NOMO-1 (cell line): ENCODE data around the gene SCN5A.

Experiments
- DNase-seq, 2 experiments: peaks; one replicate each; lab custom pipeline; 2025; ENCODE audit not compliant: unreplicated experiment in 2 of 2; lab: John Stamatoyannopoulos, UW

The SCN5A gene

GRCh38 chr3:38603731-38604131 lies 45.8 kb downstream of the SCN5A start:
- DNase-seq: no peak

GRCh38 chr3:38602576-38603250 lies 46.8 kb downstream of the SCN5A start:
- no peak for DNase-seq

GRCh38 chr3:38601956-38602550 lies 47.4 kb downstream of the SCN5A start:
- no peak for DNase-seq

DNA sequence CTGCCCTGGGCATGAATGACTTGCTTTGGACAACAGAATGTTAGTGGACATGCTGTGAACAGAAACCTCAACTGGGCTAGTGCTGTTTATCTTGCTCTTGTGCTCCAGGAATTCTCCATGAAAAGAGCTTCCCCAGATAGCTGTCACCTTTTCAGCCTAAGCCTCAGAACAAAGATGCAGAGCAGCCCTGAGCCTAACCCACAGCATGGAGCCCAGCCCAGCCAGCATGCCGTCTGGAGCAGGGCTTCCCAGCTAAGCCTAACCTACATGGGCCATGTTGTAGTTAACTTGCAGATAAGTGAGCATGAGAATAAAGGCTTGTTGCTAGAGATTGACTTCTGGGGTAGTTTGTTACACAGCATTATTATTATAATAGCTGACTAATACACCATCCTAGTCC lies 48.9 kb downstream of the SCN5A start:
- DNase-seq: no peak

- no peak for DNase-seq
Observed at GRCh38 chr3:38599886-38600285, 49.6 kb downstream of the SCN5A start.

DNA sequence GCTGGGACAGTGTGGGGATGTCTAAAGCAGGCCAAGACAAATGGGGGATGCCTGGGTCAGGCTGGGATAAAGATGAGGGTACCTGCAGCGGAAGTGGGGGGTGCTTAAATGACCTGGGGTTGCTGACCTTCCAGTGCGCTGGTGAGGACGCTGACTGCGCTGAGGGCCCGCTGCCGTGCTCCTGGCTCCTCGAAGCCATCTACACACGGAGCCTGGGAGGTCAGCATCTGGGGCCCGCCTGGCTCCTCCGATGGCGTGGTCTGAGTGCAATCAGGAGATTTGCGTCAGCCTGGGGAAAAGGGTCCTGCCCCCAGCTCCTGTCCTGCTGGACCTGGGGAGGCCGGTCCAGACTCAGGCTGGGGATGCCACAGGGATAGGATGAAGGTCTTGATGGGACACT lies 50.7 kb downstream of the SCN5A start:
- no peak for DNase-seq

DNA sequence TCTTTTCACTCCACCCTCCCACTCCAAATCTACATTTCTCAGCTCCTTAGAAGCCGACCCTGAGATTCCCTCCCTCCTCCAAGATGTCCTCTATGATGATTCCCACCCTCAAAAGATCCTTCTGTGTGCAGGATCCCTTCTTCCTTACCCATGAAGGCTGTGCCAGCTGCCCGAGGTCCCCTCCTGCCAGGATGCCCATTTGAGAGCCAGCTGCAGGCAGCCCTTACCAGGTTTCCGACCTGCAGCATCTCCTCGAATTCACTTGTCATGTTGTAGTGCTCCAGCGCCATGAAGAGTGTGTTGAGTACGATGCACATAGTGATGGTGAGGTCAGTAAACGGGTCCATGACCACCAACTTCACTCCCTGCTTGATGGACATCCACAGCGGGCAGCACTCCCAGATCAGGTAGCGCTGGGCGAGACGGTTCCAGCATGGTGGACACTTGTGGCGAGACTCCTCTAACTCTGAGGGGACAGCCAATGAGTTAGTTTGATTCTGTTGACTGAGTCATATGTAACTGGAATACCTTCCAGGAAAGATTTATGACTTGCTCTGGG lies 51.9 kb downstream of the SCN5A start:
- DNase-seq: no peak

DNA sequence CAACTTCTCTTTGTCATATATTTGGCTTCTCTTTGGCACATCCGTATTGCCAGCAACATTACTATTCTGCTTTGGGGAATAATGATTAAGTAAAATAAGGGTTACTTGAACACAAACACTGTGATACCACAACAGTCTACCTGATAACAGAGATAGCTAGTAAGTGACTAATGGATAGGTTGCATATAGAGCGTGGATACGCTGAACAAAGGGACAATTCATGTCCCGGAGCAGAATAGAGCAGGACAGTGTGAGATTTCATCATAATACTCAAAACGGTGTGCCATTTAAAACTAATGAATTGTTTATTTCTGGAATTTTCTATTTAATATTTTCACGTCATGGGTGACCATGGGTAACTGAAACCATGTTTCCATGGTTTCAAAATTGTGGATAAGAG lies 54.1 kb downstream of the SCN5A start:
- no peak for DNase-seq

DNA sequence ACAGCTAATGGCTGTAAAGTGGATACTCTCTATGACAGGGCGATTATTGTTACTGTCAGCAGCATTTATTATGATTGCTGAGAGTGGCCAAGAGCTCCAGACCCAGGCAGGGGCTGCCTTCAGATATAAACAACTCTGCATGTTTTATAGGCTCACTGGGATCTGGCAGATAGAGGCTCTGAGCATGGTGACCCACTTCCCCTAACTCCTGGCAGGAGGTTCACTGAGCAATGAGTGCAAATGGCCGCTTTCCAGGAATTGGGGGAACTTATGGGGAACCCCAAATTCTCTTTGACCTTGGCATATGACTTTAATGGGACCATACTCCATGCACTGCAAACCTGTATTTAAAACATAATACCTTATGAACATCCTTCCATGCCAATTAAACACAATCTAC lies 59.0 kb downstream of the SCN5A start:
- DNase-seq: no peak

DNA sequence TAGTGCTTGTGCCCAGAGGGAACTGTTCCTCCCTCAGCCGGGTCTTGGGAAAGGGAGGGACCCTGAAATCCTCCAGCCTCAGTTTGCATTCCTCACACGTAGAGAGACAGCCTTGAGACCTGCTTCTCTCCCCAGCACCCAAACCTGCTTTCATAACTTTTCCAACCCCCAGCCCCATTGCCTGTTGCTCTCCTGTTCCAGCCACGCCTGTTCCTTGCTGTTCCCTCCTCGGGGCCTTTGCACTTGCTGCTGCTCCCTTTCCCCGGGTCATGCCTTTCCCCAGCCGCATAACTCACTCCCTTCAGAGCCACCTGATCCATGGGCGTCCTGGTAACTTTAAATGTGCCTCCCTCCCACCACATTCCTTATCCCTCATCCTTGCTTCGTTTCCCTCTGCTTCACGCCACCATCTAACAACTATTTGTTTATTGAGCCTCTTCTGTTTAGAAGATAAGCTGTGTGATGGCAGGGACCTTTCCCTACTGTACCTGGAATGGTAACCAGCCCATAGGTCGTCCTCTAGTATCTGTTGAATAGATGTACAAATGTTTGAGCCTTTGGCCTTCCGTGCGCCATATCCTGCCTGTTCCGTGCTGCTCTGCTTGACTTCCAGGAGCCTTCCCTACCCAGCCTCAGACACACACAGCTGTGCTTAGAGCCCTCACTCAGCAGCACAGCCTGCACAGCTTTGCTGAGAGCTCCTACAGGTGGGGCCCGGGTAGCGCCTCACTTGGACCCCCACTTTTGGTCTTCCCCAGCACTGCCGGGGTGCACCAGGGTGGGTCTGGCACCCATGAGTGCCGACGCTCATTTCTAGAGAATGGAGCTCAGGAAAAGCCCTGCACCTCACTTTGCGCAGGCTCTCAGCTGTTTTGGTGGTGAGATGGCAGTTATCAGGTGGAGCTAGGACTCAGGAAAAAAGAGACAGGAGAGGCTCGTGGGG lies 60.2 kb downstream of the SCN5A start:
- DNase-seq: no peak

GRCh38 chr3:38588371-38588971 lies 61.0 kb downstream of the SCN5A start:
- DNase-seq: no peak

- no peak for DNase-seq
Observed at GRCh38 chr3:38587548-38588131, 61.8 kb downstream of the SCN5A start.

- no peak for DNase-seq
Observed at GRCh38 chr3:38586546-38587520, 62.7 kb downstream of the SCN5A start.

- DNase-seq: no peak
Observed at GRCh38 chr3:38585791-38586420, 63.6 kb downstream of the SCN5A start.

DNA sequence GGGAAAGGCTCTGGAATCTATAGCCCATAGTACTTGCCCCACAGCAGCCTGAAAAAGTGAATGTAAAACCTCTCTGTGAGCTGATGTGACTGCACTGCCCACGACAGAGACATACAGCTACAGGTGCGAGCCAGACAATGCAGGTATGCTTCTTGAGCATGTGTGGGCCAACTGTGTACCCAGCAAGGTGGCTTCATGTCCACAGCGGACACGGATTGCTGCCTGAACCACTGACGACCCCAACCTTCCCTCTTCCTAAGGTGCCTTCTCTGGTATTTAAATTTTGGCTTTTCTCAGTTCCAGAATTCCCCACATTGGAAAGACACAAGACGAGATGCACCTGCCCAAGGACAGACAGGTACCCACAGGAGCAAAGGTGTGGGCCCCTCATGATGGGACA lies 65.8 kb downstream of the SCN5A start:
- no peak for DNase-seq

- DNase-seq: no peak
Observed at GRCh38 chr3:38582941-38583645, 66.4 kb downstream of the SCN5A start.

DNA sequence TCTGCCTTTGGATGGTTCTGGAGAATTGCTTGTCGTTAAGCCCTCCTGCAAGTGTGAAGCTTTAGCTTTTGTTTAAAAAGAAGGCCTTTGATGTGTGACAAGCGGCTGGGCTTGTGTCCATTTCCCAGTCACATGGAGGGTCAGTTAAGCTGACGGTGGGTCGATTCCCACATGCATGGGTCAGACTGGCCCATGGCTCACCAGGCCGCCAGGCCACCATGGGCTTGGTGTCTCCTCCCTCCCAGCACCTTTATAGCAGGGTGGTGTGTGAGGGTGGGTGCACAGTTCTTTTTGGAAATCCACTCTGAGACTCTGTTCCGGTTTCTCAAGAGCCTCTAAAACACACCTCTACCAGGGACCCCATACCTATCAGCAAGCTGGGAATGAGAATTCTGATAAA lies 67.2 kb downstream of the SCN5A start:
- DNase-seq: no peak

DNA sequence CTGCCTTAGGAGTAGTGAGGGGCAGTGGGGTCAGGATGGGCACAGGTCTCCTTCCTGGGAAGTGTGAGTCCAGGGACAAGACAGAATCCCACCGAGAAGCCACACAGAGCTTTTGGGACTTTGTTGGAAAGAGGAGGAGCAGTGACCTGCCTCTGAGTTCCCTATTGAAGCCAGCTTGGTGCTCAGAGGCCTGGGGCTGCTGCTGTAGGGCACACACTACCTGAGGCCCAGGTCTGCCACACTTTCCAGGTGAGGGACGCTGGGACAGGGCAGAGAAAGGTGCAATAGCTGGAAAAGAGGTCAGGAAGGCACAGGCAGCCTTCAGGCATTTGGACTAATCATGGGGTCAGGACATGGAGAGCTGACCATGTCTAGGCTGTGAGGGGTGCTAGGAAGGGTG lies 67.7 kb downstream of the SCN5A start:
- DNase-seq: no peak
